GM21381 (cell line): ENCODE measurements around the gene HIBADH.
"Not testable (repeated sequence)": the region's sequence is repeated elsewhere in the genome, so short reads cannot be mapped to it uniquely, and the experiment has no call there.

Experiments
- ATAC-seq: cut with Tn5 transposase; IDR thresholded peaks from one replicate; pipeline ENCODE4 v1.9.1; 2021; ENCODE audit warnings: mild to moderate bottlenecking, moderate library complexity; ENCODE audit not compliant: unreplicated experiment

The HIBADH gene

DNA sequence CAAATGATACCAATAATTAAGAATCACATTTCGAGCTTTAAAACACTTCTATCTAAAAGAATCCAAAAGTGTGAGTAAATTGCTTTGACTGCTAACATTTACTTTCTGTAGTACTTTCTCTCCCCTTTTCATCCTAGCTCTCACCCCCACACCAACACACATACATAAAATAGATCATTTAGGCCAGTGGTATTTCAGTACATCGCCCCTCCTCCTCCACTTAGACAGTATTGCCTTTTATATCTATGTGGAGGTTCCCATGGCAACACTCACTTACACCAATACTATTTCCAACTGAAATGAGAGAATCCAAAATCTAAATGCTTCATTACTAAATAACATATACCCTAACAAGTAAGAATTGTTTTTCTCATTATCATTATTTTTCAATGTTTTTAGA is 58.9 kb downstream of the HIBADH start:
- no peak for ATAC-seq

DNA sequence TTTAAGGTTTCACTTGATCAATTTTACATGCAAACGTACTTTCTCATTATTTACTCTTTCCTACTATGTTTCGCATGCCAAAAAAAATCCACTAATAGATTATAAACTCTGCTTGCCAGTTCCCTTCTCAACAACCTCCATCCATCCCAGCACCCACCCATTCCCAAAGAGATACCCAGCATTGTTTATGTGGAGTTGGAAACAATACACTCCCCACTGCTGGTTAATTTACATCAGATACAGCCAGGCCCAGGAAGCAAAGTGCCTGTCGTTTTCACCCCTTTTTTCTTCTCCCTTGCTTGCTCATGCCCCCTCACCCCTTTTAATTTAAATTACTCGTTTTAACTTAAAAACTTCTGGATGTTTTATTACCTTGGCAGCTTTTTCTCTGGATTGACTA is 59.9 kb downstream of the HIBADH start:
- no peak for ATAC-seq

DNA sequence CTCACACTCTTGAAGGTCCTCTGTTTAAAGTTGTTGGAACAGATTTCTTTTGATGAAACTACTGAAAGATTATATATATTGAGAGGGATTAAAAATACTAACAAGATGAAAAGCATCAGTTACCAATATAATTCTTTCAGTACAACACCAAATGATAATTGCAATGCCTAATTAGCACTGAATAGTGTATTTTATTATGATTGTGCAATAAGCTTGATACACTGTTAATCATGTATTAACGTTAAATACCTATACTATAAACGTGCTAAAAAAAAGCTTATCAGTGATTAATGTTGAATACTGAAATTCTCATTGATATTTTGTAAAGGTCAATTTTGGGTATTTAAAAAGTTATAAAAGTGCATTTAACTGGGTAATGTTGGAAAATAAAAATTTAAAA is 61.5 kb downstream of the HIBADH start:
- no peak for ATAC-seq

DNA sequence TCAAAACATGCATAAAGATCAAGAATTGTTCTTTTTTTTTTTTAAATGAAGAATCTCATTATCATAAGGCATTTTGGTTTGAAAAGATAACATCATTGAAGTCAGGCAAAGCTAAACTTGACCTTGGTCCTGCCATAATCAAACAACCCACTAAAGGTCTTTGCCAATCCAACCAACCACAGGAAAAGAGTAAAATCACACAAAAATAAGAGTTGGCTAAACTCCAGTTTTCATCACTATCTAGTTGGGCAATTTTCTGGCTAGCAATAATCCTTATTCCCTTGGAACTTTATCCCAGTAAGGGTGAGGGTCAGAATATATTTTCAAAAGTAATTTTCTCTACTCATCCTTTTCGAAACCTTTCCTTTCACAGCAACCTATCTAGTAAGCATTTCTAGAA is 62.4 kb downstream of the HIBADH start:
- no peak for ATAC-seq

DNA sequence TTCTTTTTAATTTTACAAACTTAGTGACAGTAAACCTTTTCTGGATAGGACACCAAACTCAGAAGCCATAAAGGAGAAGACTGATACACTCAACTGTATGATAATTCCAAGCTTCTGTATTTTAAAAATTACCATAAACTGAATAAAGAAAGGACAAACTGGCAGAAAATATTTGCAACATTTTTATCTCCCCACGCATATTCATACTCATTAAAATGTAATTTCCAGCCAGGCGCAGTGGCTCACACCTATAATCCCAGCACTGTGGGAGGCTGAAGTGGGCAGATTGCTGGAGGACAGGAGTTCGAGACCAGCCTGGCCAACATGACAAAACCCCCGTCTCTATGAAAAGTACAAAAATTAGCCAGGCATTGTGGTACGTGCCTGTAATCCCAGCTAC is 67.7 kb downstream of the HIBADH start:
- no peak for ATAC-seq

DNA sequence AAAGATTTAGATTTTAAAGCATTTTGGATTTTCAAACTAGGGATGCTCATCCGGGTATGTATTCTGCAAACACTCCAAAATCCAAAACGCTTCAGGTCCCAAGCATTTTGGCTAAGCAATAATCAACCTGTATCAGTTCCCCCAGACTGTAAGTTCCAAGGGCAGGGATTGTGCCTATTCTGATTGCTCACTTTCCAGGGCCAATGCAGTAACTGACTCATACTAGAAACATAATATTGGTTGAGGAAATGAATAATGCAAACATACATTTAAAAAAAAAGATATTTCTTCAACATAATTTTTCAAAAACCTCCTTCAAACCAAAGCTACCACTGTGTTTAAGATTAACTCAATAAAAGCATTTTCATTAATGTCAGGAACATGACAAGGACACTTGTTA is 69.5 kb downstream of the HIBADH start:
- no peak for ATAC-seq

DNA sequence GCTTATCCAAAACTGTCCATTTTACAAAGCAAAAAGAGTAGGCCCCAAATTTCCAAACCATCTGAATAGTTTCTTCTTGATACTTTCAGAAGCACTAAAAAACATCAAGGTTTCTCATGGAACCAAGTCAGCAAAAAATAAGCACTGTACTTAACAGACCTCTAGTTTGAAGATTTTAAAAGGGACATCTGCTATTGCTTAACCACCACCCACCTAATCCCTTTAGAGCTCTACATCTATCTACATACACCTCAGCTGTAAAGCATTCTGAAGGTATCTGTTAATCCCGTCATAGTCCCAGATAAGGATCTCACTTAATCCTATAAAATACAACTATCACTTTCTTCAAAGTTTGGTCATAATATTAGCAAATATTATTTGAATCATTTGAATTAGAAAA is 72.3 kb downstream of the HIBADH start:
- ATAC-seq = no peak

DNA sequence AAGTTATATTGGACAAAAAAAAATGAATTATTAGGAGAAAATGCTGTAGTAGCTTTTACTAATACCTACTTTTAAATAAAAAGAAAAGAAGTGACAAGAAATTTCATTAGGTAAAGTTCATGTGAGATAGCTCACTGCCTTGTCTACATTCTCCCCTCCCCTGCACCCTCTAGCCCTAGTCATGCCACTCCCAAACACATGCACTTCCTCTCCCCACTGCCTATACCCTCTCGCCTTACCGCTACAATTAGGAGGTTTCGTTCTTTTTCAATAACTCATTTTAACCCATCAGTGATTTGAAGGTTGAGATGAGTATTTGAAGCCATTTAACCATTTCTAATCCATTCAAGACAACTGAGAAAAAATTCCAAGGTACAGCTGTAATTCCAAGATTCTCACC is 75.3 kb downstream of the HIBADH start:
- ATAC-seq = no peak

DNA sequence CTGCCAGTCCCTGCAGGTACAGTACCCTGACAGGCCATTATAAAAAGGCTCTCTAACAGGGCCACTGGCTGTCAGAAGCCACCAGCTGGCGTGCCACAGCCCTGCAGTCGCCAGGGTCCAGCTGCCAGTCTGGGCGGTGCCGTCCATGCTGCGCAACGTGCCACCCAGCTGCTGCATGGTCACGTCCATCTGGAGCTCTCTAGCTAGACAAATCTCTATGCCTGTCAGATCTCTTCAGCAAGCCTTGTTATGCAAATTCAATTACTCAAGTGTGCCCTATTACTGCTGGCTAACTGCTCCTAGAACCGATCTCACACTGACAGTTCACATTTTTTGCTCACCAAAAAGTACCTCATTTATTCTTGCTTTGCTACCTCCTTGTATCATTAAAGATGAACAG is 75.9 kb downstream of the HIBADH start:
- ATAC-seq = peak; percentile 80

DNA sequence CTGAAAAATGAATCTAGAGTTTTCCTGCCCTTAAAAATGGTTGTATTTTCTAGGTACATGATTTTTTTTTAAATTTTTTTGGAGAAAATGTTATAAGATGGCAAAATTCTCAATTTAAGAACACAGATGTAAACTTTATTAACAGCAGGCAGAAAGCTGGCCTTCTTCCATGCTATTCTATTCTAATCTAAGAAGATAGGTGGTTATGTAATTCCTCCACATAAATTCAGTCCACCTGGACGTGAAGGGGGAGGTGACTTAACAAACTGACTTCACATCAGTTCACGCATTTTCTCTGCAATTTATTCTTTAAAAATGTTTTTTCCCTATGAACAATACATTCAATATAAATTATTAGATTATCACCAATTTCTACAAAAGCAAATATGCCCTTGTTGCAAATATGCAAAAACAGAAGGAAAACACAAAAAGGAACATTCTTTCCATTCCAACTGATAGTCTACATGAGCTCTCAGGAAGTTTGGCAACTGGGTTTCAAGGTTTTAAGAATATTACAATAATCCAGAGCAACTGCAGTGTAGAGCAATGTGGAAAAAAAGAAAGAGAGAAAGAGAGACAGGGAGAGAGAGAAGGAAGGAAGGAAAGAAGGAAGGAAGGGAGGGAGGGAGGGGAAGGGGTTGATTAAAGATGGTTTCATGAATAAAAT is 76.8 kb downstream of the HIBADH start:
- no peak for ATAC-seq

DNA sequence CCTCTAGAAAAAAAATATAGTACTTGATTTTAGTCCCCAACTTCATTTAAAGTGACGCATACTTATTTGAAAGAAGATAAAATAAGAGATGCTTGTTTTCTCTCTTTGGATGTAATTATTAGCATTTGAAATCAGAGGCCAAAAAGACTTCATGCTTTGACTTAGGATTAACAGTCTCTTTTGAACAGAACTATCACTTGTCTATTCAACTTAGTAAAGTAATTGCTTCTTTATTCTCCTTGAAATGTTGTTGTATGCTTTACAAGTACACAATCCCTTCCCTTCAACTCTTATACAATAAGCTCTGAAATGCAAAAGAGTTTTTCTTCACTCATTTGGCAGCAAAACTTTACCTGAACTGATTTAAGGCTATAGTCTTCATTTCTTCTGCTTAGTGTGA is 80.8 kb downstream of the HIBADH start:
- no peak for ATAC-seq

DNA sequence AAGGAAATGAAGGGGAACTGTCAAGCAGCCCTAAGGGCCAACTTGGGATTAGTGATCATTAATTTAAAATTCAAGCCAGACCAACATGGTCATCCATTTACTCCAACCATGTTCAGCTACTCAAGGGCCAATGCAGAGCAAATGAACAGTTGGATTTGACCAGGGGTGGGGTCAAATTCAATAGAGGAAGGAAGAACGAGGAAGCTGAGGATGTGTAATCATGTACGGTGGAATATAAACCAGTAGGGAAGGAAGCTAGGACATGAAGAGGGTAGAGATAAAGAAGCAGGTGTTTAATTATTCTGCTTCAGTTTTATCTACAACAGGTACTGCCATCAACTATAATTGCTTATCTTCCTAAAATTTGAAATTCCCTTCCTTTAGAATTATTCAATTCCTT is 81.6 kb downstream of the HIBADH start:
- no peak for ATAC-seq

DNA sequence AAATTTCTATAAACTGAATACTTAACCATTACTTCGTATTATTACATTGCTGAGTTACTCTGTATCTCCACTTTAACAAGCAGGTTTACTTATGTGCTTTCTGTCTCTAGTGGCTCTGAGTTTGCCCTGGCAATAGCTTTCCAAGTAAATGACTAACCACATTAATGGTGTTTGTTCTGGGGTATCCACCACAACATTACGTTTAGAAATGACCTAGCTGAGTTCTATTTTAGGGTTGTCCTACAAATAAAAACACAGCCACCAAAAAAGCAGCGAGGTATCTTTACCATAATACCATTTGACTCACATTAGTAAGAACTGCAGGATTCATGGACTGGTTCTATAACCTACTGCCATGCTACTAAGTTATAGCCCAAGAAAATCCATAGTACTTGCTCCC is 83.1 kb downstream of the HIBADH start:
- no peak for ATAC-seq

DNA sequence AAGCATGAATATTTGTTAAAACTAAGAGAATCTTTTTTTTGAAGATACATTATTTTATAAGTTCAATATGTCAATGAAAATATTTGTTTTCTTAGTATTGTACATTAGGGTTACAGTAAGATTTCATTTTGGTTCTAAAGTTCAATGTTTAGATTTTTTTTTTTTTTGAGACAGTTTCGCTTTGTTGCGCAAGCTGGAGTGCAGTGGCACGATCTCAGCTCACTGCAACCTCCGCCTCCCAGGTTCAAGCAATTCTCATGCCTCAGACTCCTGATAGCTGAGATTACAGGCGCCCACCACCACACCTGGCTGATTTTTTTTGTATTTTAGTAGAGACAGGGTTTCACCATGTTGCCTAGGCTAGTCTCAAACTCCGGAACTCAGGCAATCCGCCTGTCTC is 84.5 kb downstream of the HIBADH start:
- ATAC-seq = not testable (repeated sequence)

DNA sequence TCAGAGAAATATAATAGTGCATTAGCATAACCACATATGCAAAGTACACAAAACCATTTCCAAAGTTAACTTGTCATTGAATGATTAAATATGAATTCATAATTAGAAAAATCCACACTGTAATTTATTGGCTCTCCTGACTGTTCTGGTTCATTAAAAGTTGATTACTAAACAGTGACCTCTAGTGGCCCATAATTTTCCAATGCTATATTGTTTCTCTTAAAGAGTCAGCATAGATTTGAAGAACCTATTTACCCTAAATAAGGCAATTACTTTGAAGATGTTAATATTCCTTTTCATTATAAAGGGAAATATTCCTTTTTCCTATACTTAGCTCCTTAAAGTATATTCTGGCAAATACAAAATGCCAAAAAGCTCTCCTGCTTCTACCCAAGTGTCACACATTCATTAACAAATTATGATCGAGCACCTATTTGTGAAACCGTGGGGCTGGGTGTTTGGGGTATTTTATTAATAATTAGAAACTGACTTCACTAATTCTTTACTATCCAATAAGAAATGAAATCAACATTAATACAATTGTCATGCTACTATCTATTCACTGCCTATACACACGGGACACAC is 86.2 kb downstream of the HIBADH start:
- ATAC-seq = no peak

DNA sequence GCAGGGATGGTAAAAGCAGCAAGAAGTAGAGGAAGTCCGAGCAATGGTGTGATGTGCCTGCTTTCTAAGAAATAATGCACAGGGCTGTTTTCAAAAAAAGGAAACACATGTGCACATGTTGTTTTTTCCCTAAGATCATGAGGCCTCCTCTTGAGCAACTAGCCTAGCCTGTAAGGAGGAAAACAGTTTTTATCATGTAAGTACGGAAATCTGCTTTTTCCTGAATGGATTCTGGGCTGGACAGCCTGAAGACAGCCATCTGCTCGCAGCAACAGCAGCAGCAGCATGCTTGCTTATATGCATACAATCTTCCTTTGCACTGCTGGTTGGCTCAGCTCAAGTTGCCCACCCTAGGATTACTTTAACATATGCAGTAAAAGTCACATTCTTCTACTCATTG is 87.1 kb downstream of the HIBADH start:
- no peak for ATAC-seq

DNA sequence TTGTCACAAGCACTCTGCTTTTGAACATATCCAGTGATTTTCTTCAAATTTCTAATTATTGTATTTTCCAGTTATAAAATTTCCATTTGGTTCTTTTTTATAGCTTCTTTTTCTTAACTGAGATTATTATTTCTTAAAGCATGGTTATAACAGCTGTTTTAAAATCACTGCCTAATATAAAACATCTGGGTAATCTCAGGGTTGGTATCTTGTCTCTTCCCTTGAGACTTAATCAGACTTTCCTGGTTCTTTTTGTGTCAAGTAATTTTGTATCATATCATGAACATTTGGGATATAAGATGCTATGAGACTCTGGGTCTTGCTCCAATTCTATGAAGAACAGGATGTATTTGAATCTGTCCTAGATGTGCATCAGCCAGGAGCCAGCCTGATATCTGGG is 93.6 kb downstream of the HIBADH start:
- no peak for ATAC-seq

DNA sequence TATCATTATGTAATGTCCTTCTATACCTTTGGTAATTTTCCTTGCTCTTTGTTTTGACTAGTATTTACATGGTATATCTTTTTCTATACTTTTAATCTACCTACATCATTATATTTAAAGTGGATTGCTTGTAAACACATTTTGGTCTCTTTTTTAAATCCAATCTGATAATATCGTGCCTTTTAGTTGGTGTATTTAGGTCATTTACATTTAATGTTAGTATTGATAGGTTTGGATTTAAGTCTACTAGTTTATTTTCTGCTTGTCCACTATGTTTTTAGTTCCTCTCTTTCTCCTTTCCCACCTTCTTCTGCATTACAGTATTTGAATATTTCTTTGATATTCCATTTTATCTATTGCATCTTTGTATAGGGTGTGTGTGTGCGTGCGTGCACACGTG is 95.4 kb downstream of the HIBADH start:
- ATAC-seq = no peak

DNA sequence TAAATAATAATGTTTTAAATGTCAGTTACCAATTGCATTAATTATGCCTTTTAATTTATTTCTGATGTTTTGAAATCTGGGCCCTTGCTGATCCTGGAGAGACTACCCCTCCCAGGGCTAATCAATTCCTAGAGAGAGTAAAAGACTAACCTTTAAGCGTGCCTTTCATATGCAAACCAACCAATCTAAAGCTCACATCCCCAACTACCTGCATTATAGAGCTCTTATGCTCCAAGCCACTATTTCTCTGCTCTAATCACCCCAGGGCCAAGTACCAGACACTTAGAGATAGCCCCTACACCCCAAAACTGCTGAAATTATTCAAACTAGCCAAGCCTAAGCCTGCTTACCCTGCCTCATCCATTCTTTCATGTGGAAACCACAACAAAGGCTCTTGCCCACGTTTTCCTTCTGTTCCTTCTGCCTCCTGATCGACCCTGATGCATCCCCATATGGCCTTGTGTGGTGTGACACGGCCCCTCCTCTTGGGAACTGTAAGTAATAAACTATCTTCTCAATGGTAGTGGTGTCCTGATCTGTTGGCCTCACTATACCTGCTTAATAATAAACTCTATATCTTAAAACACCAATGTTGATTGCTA is 97.7 kb downstream of the HIBADH start:
- no peak for ATAC-seq

DNA sequence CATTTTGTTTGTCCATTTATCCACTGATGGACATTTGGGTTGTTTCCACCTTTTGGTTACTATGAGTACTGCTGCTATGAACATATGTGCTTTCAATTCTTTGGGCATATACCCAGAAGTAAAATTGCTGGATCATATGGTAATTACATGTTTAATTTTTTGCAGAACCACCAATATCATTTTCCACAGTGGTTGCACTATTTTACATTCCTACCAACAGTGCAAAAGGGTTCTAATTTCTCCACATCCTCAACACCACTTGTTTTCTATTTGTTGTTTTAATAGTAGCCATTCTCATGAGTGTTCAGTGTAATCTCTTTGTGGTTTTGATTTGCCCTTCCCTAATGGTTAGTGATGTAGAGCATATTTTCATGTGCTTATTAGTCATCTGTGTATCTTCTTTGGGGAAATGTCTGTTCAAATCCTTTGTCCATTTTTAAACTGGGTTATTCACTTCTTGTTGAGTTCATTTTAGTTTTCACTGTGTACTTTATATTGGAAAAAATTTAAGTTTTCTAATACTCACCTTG is 101.9 kb downstream of the HIBADH start:
- no peak for ATAC-seq

DNA sequence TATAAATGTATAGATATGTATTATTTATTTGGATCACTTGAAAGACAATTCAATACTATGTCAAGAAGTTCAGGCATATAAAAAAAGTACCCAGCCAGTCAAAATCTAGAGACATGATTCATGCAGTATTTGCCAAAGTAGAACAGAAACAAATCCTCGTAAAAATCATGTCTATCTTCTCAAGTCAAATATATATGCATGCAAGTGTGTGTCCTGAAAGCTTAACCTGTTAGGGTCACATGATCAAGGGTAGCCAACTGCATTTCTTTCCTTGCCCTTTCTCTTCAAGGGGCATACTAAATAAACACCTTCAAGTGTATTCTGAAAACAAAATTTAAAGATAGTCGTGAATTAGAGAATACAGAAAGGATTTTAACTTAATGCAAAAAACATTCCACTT is 107.0 kb downstream of the HIBADH start:
- no peak for ATAC-seq

DNA sequence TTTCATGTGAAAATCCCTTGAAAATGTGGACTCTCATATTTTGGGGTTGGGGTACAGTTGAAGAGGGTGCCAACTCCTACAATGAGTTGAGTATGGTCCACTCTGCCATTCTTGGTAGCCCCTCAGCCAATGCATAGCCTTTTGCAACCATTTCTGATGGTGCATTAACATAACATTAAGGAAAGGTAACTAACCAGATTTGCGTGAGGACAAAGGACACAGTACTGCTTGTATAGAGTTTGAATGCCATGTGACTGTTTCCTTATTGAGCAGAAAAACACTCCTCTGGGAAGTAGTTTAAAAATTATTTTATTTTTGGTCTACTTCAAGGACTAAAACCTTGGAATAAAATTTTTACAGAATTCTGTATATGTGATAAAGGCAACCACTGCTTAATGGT is 107.9 kb downstream of the HIBADH start:
- no peak for ATAC-seq

DNA sequence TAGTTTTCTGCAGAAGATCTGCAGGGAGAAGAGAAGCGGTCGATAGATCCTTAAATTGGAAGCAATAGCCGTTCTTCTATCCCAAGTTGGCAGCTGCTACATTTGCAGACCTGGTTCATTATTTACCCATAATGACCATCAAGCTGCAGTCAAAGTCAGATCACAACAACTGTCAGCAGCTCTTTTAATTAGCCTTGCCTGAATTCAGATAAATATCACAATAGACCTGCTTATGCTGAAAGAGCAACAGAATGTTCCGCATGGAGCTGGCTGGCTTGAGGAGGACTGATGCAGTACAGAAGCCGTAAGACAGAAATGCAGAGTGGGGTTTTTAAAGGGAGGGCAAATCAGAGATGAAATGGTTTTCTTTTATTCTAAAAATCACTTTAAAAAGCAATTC is 109.4 kb downstream of the HIBADH start:
- no peak for ATAC-seq
